H1 (cell line): ENCODE measurements around the gene CHRNA1. TPM values are rescaled to one million over a fixed set of nuclear protein-coding genes. Genes with fewer than 3 reads are reported as not detected.

ENCODE experiments used
- CTCF ChIA-PET: fragments of 300-600 bp; sonication (Branson Sonifier 250); formaldehyde crosslinking; loops from one replicate; lab custom pipeline; 2021; ENCODE audit not compliant: partially characterized antibody; lab: Charles Lee
- POLR2A ChIA-PET: fragments of 300-600 bp; sonication (Branson Sonifier 250); formaldehyde crosslinking; loops from one replicate; lab custom pipeline; 2021; ENCODE audit warnings: inconsistent platforms; ENCODE audit not compliant: partially characterized antibody; lab: Charles Lee
- DNase-seq, 2 experiments: peaks; one replicate each; pipeline versions ENCODE4 v3.0.0 to v3.0.0-alpha.2; 2010 to 2022; ENCODE audit warnings: low spot score in 2 of 2, low read depth in 1 of 2, mixed read lengths in 1 of 2
- FAIRE-seq: peaks from 2 replicates; lab custom pipeline; 2011; peaks lifted over from hg19 to GRCh38; lab: Jason Lieb, UNC
- H2AFZ ChIP-seq: 2 replicates; pipeline ENCODE4 v1.8.1; 2012; ENCODE audit warnings: low read length, inconsistent platforms
- H2AK5ac ChIP-seq: 2 replicates; pipeline ENCODE4 v1.6.1; 2013; ENCODE audit warnings: low read depth, low read length
- H2BK120ac ChIP-seq: replicated peaks from 2 replicates; pipeline ENCODE3; 2013; ENCODE audit warnings: low read depth, low read length, inconsistent platforms
- H2BK12ac ChIP-seq: 2 replicates; pipeline ENCODE4 v1.6.1; 2013; ENCODE audit warnings: low read depth, low read length
- H2BK15ac ChIP-seq: 2 replicates; pipeline ENCODE4 v1.6.1; 2013; ENCODE audit warnings: low read length
- H2BK20ac ChIP-seq: 2 replicates; pipeline ENCODE4 v1.6.1; 2013; ENCODE audit warnings: low read length
- H2BK5ac ChIP-seq: 2 replicates; pipeline ENCODE4 v1.6.1; 2013; ENCODE audit warnings: low read depth, low read length
- H3K14ac ChIP-seq: 2 replicates; pipeline ENCODE4 v1.6.1; 2013; ENCODE audit warnings: inconsistent platforms; ENCODE audit not compliant: insufficient read length
- H3K18ac ChIP-seq: 2 replicates; pipeline ENCODE4 v1.6.1; 2013; ENCODE audit warnings: low read length; ENCODE audit errors: extremely low read depth
- H3K23ac ChIP-seq: 2 replicates; pipeline ENCODE4 v1.6.1; 2013; ENCODE audit warnings: inconsistent platforms; ENCODE audit not compliant: insufficient read length
- H3K23me2 ChIP-seq: 2 replicates; pipeline ENCODE4 v1.6.1; 2013; ENCODE audit warnings: low read depth, low read length
- H3K27ac ChIP-seq: 2 replicates; pipeline ENCODE4 v1.6.1; 2011; ENCODE audit warnings: low read depth, low read length, inconsistent platforms
- H3K27me3 ChIP-seq, 4 experiments: replicated peaks in 1 of 4; 1 replicate in 1 of 4; 2 replicates in 3 of 4; pipeline versions ENCODE4 v1.6.1 to v1.8.1; 2011 to 2013; ENCODE audit warnings: low read length in 3 of 4, mild to moderate bottlenecking in 3 of 4, inconsistent platforms in 2 of 4, mixed read lengths in 2 of 4, moderate library complexity in 1 of 4; ENCODE audit not compliant: control insufficient read depth in 3 of 4, insufficient read depth in 3 of 4; ENCODE audit errors: extremely low read depth in 1 of 4
- H3K36me3 ChIP-seq, 4 experiments: 2 replicates each; pipeline versions ENCODE4 v1.6.1 to v1.8.1; 2011 to 2013; ENCODE audit warnings: mild to moderate bottlenecking in 4 of 4, low read length in 3 of 4, moderate library complexity in 2 of 4, control low read depth in 1 of 4, inconsistent platforms in 1 of 4; ENCODE audit not compliant: insufficient read depth in 4 of 4, control insufficient read depth in 2 of 4
- H3K4ac ChIP-seq: replicated peaks from 2 replicates; pipeline ENCODE3; 2013; ENCODE audit warnings: low read length, low read depth, mixed read lengths, inconsistent platforms; ENCODE audit not compliant: insufficient read length
- H3K4me1 ChIP-seq, 4 experiments: replicated peaks in 1 of 4; 1 replicate in 1 of 4; 2 replicates in 3 of 4; pipeline versions ENCODE4 v1.6.1 to v1.8.1; 2011 to 2013; ENCODE audit warnings: low read length in 3 of 4, inconsistent platforms in 2 of 4, mixed read lengths in 1 of 4; ENCODE audit not compliant: insufficient read depth in 4 of 4, control insufficient read depth in 3 of 4
- H3K4me2 ChIP-seq, 2 experiments: 2 replicates each; pipeline versions ENCODE4 v1.6.1 to v1.8.1; 2011 to 2013; ENCODE audit warnings: low read depth in 2 of 2, low read length in 2 of 2, control low read depth in 1 of 2, inconsistent platforms in 1 of 2, mild to moderate bottlenecking in 1 of 2; ENCODE audit not compliant: insufficient read depth in 1 of 2
- H3K4me3 ChIP-seq, 4 experiments: fragments of 200-600, 300-600 bp in 1 of 4; sonication (generic), shearing (Covaris generic), sonication (Bioruptor Twin) in 1 of 4; 2 replicates each; pipeline versions ENCODE4 v1.5.1 to v1.8.1; 2011 to 2016; ENCODE audit warnings: low read length in 4 of 4, low read depth in 3 of 4, control low read depth in 2 of 4, inconsistent platforms in 2 of 4, mild to moderate bottlenecking in 2 of 4, mixed read lengths in 1 of 4, moderate library complexity in 1 of 4; ENCODE audit not compliant: insufficient read depth in 2 of 4; ENCODE audit errors: extremely low read depth in 1 of 4
- H3K56ac ChIP-seq: replicated peaks from 2 replicates; pipeline ENCODE3; 2013; ENCODE audit warnings: low read depth, mild to moderate bottlenecking, mixed read lengths, low read length, inconsistent platforms; ENCODE audit not compliant: insufficient read length
- H3K79me1 ChIP-seq: 2 replicates; pipeline ENCODE4 v1.6.1; 2013; ENCODE audit warnings: low read depth, low read length, control low read depth
- H3K79me2 ChIP-seq, 2 experiments: 2 replicates each; pipeline versions ENCODE4 v1.6.1 to v1.8.1; 2012 to 2013; ENCODE audit warnings: low read length in 2 of 2, mild to moderate bottlenecking in 2 of 2, inconsistent platforms in 1 of 2; ENCODE audit not compliant: insufficient read depth in 2 of 2, control insufficient read depth in 1 of 2
- H3K9ac ChIP-seq, 4 experiments: replicated peaks in 1 of 4; 1 replicate in 1 of 4; 2 replicates in 3 of 4; pipeline versions ENCODE4 v1.6.1 to v1.8.1; 2011 to 2013; ENCODE audit warnings: low read depth in 3 of 4, low read length in 3 of 4, control low read depth in 2 of 4, mild to moderate bottlenecking in 2 of 4, moderate library complexity in 2 of 4, inconsistent platforms in 1 of 4; ENCODE audit errors: extremely low read depth in 1 of 4
- H3K9me3 ChIP-seq, 2 experiments: 2 replicates each; pipeline versions ENCODE4 v1.6.1 to v1.8.1; 2012 to 2013; ENCODE audit warnings: mild to moderate bottlenecking in 2 of 2, moderate library complexity in 2 of 2, control low read depth in 1 of 2, inconsistent platforms in 1 of 2, low read depth in 1 of 2, low read length in 1 of 2, mixed read lengths in 1 of 2; ENCODE audit not compliant: insufficient read depth in 2 of 2
- H4K20me1 ChIP-seq, 2 experiments: replicated peaks in 1 of 2; 2 replicates each; pipeline versions ENCODE3 to v1.8.1; 2011 to 2013; ENCODE audit warnings: inconsistent platforms in 2 of 2, low read length in 2 of 2, mild to moderate bottlenecking in 1 of 2; ENCODE audit not compliant: insufficient read depth in 2 of 2, control insufficient read depth in 1 of 2
- H4K5ac ChIP-seq: 2 replicates; pipeline ENCODE4 v1.6.1; 2013; ENCODE audit warnings: low read length, low read depth, mixed read lengths, inconsistent platforms; ENCODE audit not compliant: insufficient read length
- H4K8ac ChIP-seq: 2 replicates; pipeline ENCODE4 v1.8.0; 2013; ENCODE audit warnings: mild to moderate bottlenecking, moderate library complexity, low read length, inconsistent platforms; ENCODE audit not compliant: insufficient read depth; ENCODE audit errors: extremely low read depth
- H4K91ac ChIP-seq: replicated peaks from 2 replicates; pipeline ENCODE3; 2013; ENCODE audit warnings: low read length, mixed read lengths, inconsistent platforms; ENCODE audit not compliant: insufficient read length
- BACH1 ChIP-seq: IDR thresholded peaks from 2 replicates; pipeline ENCODE4 v1.6.1; 2012; ENCODE audit warnings: low read length, improper control_type of control experiment
- BCL11A ChIP-seq, 2 experiments: IDR thresholded peaks; one replicate each; pipeline ENCODE4 v1.6.1; 2011; ENCODE audit warnings: low read depth in 2 of 2, low read length in 2 of 2, mild to moderate bottlenecking in 2 of 2
- POU5F1 ChIP-seq: IDR thresholded peaks from 2 replicates; pipeline ENCODE4 v1.6.1; 2011; ENCODE audit warnings: low read depth, mild to moderate bottlenecking, low read length, moderate library complexity
- RBBP5 ChIP-seq: IDR thresholded peaks from 2 replicates; pipeline ENCODE4 v1.7.1; 2012; ENCODE audit warnings: low read depth, mild to moderate bottlenecking, inconsistent platforms, low read length, moderate library complexity, borderline replicate concordance
- RNF2 ChIP-seq: fragments of 200-900, 300-1000 bp; sonication (generic); IDR thresholded peaks from 2 replicates; pipeline ENCODE4 v1.7.1; 2016; ENCODE audit warnings: borderline replicate concordance, low read depth, mild to moderate bottlenecking, antibody characterized with exemption, low read length; ENCODE audit not compliant: poor library complexity, severe bottlenecking; ENCODE audit errors: missing control alignments
- YY1 ChIP-seq: IDR thresholded peaks from 2 replicates; pipeline ENCODE4 v1.6.1; 2011; ENCODE audit warnings: low read depth, mild to moderate bottlenecking, low read length
- WGBS, 2 experiments: shearing (Covaris generic) in 1 of 2; methylation state at CpG; one replicate each; pipeline versions ENCODE4 v1.1.6 to v1.1.7; 2013 to 2015; ENCODE audit warnings: low lambda C conversion rate in 2 of 2, mixed read lengths in 2 of 2, inconsistent platforms in 1 of 2, low coverage in 1 of 2, missing lambda C conversion rate in 1 of 2; ENCODE audit not compliant: insufficient replicate concordance in 2 of 2, insufficient coverage in 1 of 2, insufficient read length in 1 of 2; ENCODE audit errors: extremely low coverage in 1 of 2, missing lambda C conversion rate in 1 of 2; 5-methylcytosine and 5-hydroxymethylcytosine counted together
- polyA plus RNA-seq, 7 experiments: library from polyadenylated mRNA; depleted of rRNA in 3 of 7; stranded (reverse) in 5 of 7; unstranded in 2 of 7; fragments of >200 nt in 5 of 7; fragments of 200-250 nt in 2 of 7; gene quantifications; 1 replicate in 5 of 7; 2 replicates in 1 of 7; 4 replicates in 1 of 7; pipeline versions ENCODE4 v1.2.1 to v1.2.3, GENCODE V29; 2011 to 2013; ENCODE audit warnings: missing spikeins in 2 of 7, mixed read lengths in 2 of 7
- total RNA-seq: library from RNA; stranded (reverse); fragmentation: NEBNext Ultra II Directional; extraction: Animal tissue kit (Norgen Biotek cat#: 25700); gene quantifications from 2 replicates; pipeline ENCODE4 v1.2.1, GENCODE V29; 2021
- TF ChIP-seq, protein P1 (sequence below): IDR thresholded peaks from 2 replicates; pipeline ENCODE4 v1.6.1; 2012; ENCODE audit warnings: inconsistent platforms

The CHRNA1 gene
- total and polyA plus RNA-seq, 2 of the 8 experiments (the other 6 are each of a cell fraction or from before 2014, with no cell fraction given), result 0.11 to 0.15 TPM

DNA sequence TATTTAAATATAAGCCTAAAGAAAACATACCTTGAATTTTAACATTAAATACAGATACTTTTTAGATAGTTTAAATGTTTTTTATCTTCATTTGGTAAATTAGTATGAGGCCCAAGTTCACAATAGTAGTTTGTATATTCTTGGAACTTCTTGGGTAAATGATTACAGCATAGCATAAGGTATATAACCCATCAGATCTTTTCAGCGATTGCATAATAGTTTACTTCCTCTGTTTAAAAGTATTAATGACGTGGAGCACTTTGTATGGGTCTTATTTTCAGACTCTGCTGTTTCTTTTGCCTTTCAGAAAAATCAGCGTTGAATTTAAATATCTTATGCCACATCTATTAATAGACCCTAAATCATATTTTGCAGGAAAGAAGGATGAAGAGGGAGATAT lies 60.2 kb downstream of the CHRNA1 start:
- Histone ChIP-seq H4K20me1 (no peaks in the 10 kb centered on the region), H2BK120ac (no peak overlapping the region), H2BK5ac (no peak overlapping the region), H3K9me3 (no peaks in the 10 kb centered on the region), H3K56ac (no peak overlapping the region), H3K4me2 (no peak overlapping the region), H4K5ac (no peak overlapping the region), H2BK15ac (no peak overlapping the region), H3K4me3 (no peak overlapping the region), H3K23me2 (no peaks in the 10 kb centered on the region), H3K4ac (no peak overlapping the region), H3K79me2 (no peaks in the 10 kb centered on the region), H2BK20ac (no peak overlapping the region), H3K27ac (no peak overlapping the region), H3K18ac (no peak overlapping the region)
- 87% methylated on average over 3 of the region's 3 CpGs; no CpG with 5 or more reads in 1 of the 2 experiments for WGBS, 2 experiments
- no peak for DNase-seq
- TF ChIP-seq, protein P1, sequence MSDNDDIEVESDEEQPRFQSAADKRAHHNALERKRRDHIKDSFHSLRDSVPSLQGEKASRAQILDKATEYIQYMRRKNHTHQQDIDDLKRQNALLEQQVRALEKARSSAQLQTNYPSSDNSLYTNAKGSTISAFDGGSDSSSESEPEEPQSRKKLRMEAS, result no peak
- TF ChIP-seq BCL11A (IDR thresholded peaks at IDR 0.05; ENCODE audit: low read depth in 2 of 2, low read length in 2 of 2) (no peak), RBBP5 (no peak), POU5F1 (no peak), BACH1 (no peak), YY1 (no peak), RNF2 (no peak)
- TF ChIP-seq, all 59 proteins: peak for 0
- H3K79me1 ChIP-seq, result no peaks in the 10 kb centered on the region
- no peak overlapping the region for H2AFZ ChIP-seq
- no peaks in the 10 kb centered on the region for H3K4me1 ChIP-seq
- H2AK5ac ChIP-seq, result no peak overlapping the region
- no peak overlapping the region for H4K91ac ChIP-seq
- H4K8ac ChIP-seq, result no peak overlapping the region
- H3K9ac ChIP-seq, result no peak overlapping the region
- POLR2A ChIA-PET, result no interaction called here
- H3K14ac ChIP-seq, result no peak overlapping the region
- H3K36me3 ChIP-seq, result no peaks in the 10 kb centered on the region
- FAIRE-seq, result no peak
- H3K27me3 ChIP-seq, result no peaks in the 10 kb centered on the region
- no peak overlapping the region for H3K23ac ChIP-seq
- H2BK12ac ChIP-seq, result no peak overlapping the region
- CTCF ChIA-PET, result interaction anchor here (1.3 to 2.1 kb wide), 5 partner anchors 8 to 327 kb away, joined by 3 to 17 read pairs (median 6); no protein-coding TSS in a partner anchor
